ENCODE results near the gene BMERB1.
"Not testable (repeated sequence)": the region's sequence is repeated elsewhere in the genome, so short reads cannot be mapped to it uniquely, and the experiment has no call there.

BMERB1 gene

DNA sequence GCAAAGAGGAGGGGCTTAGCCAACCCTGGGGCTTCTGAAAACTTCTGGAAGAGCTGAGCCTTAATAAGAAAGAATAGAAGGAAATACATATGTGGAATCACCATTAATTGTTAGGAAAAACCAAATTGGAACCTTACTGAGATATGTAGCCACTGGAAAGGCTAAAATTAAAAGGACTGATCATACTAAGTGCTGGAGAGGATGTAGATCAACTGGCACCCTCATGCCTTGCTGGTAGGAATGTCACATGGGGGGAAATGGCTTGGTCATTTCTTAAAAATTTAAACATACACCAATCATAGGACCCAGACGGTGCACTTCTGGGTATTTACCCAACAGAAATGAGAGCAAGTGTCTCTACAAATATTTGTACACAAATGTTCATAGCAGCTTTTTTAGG lies 11.1 kb downstream of the BMERB1 start:
- TF ChIP-seq CTCF (IDR thresholded peaks at IDR 0.05; ENCODE audit: low read depth, low read length), result no peak
- no peak overlapping the region for H3K4me3 ChIP-seq (replicated peaks in 1 of 2; ENCODE audit: low read depth in 2 of 2, low read length in 2 of 2)
- DNase-seq (ENCODE audit: low read depth in 2 of 2), result no peak

GRCh38 chr16:15446901-15447300 lies 12.5 kb downstream of the BMERB1 start:
- no peak for DNase-seq (ENCODE audit: low read depth in 2 of 2)
- no peak overlapping the region for H3K4me3 ChIP-seq (replicated peaks in 1 of 2; ENCODE audit: low read depth in 2 of 2, low read length in 2 of 2)
- no peak for TF ChIP-seq CTCF (IDR thresholded peaks at IDR 0.05; ENCODE audit: low read depth, low read length)

DNA sequence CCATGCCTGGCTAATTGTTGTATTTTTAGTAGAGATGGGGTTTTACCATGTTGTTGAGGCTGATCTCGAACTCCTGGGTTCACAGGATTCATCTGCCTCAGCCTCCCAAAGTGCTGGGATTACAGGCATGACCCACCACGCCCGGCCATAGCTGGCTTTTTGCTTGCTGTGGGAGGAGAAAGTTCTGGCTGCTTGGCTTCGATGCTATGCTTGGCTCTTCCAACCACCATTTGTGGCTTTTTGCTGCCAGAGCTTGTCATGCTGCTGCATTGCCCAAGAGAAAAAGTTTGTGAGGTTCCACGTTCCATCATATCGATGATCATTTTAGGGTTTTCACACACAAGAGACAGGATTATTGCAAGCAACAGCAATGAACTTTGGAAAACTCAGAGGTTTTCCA lies 16.2 kb downstream of the BMERB1 start:
- H3K4me3 ChIP-seq (replicated peaks in 1 of 2; ENCODE audit: low read depth in 2 of 2, low read length in 2 of 2), result no peak overlapping the region
- DNase-seq (ENCODE audit: low read depth in 2 of 2), result no peak
- no peak for TF ChIP-seq CTCF (IDR thresholded peaks at IDR 0.05; ENCODE audit: low read depth, low read length)

DNA sequence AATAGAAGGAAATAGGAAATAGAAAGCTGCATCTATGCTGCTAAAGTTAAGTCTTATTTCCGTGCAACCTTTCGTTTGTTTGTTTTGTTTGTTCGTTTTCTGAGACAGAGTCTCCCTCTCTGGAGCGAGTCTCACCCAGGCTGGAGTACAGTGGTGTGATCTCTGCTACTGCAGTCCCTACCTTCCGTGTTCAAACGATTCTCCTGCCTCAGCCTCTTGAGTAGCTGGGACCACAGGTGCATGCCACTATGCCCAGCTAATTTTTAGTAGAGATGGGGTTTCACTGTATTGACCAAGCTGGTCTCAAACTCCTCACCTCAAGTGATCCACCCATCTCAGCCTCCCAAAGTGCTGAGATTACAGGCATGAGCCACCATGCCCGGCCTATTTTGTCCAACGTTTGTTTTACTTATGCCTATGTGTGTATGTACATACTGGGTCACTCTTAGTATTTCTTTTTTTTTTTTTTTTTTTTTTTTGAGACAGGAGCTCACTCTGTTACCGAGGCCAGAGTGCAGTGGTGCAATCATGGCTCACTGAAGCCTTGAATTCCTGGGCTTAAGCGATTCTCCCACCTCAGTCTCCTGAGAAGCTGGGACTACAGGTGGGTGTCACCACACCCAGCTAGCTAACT lies 16.8 kb downstream of the BMERB1 start:
- H3K4me3 ChIP-seq (replicated peaks in 1 of 2; ENCODE audit: low read depth in 2 of 2, low read length in 2 of 2), result no peak overlapping the region
- no peak for TF ChIP-seq CTCF (IDR thresholded peaks at IDR 0.05; ENCODE audit: low read depth, low read length)
- DNase-seq (ENCODE audit: low read depth in 2 of 2), result no peak

GRCh38 chr16:15452246-15452855 lies 18.0 kb downstream of the BMERB1 start:
- no peak overlapping the region for H3K4me3 ChIP-seq (replicated peaks in 1 of 2; ENCODE audit: low read depth in 2 of 2, low read length in 2 of 2)
- no peak for TF ChIP-seq CTCF (IDR thresholded peaks at IDR 0.05; ENCODE audit: low read depth, low read length)
- DNase-seq (ENCODE audit: low read depth in 2 of 2), result no peak

DNA sequence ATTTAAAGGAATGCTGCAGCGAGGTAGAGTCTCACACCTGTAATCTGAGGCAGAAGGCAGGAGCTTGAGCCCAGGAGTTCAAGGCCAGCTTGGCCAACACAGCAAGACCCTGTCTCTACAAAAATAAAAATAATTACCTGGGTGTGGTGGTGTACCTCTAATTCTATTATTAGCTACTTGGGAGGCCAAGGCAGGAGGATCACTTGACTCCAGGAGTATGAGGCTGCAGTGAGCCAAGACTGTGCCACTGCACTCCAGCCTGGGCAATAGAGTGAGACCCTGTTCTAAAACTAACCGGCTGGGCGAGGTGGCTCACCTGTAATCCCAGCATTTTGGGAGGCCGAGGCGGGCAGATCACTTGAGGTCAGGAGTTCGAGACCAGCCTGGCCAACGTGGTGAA lies 18.9 kb downstream of the BMERB1 start:
- DNase-seq (ENCODE audit: low read depth in 2 of 2); H3K4me3 ChIP-seq (replicated peaks in 1 of 2; ENCODE audit: low read depth in 2 of 2, low read length in 2 of 2): not testable (repeated sequence)

- not testable (repeated sequence) for H3K4me3 ChIP-seq (replicated peaks in 1 of 2; ENCODE audit: low read depth in 2 of 2, low read length in 2 of 2); DNase-seq (ENCODE audit: low read depth in 2 of 2)
Measured at GRCh38 chr16:15454933-15455332, 20.5 kb downstream of the BMERB1 start.

DNA sequence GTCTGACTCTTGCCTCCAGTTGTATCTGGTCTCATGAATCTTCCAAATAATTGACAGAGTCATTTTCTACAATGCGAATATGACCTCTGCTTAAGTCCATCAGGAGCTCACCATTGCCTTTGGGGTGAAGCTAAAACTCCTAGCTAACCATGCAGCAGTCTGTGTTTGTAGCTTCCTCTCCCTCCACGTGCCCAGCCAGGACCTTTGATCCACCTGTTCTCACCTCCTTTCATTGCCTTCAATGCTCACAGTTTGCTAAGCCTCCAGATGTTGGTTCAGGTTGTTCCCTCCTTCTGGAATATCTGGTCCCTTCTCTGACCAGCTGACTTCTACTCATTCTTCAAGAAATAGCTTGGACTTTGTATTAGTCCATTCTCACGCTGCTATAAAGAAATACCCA lies 23.0 kb downstream of the BMERB1 start:
- no peak for DNase-seq (ENCODE audit: low read depth in 2 of 2)
- no peak overlapping the region for H3K4me3 ChIP-seq (replicated peaks in 1 of 2; ENCODE audit: low read depth in 2 of 2, low read length in 2 of 2)
- TF ChIP-seq CTCF (IDR thresholded peaks at IDR 0.05; ENCODE audit: low read depth, low read length), result no peak

Data from cardiac fibroblast (primary cell).